H9 (cell line): ENCODE measurements around the gene PRKRA. TPM values are rescaled to one million over a fixed set of nuclear protein-coding genes. Genes with fewer than 3 reads are reported as not detected.

ENCODE experiments used
- DNase-seq: peaks from one replicate; pipeline ENCODE4 v3.0.0-alpha.2; 2017
- H2AFZ ChIP-seq: one replicate; pipeline ENCODE4 v1.6.1; 2013; ENCODE audit warnings: mild to moderate bottlenecking, low read length, control low read depth, moderate library complexity
- H2AK5ac ChIP-seq: 2 replicates; pipeline ENCODE4 v1.6.1; 2013; ENCODE audit warnings: low read length, control low read depth, mixed read lengths; ENCODE audit not compliant: insufficient read length
- H2BK120ac ChIP-seq: one replicate; pipeline ENCODE4 v1.6.1; 2013; ENCODE audit warnings: low read depth, mild to moderate bottlenecking, low read length, control low read depth, inconsistent platforms; ENCODE audit not compliant: poor library complexity, severe bottlenecking
- H2BK12ac ChIP-seq: 2 replicates; pipeline ENCODE4 v1.6.1; 2013; ENCODE audit warnings: low read length, control low read depth, mixed read lengths, low read depth; ENCODE audit not compliant: insufficient read length
- H2BK15ac ChIP-seq: 2 replicates; pipeline ENCODE4 v1.6.1; 2013; ENCODE audit warnings: low read depth, low read length, control low read depth
- H2BK20ac ChIP-seq: one replicate; pipeline ENCODE4 v1.6.1; 2013; ENCODE audit warnings: low read depth, mild to moderate bottlenecking, low read length, control low read depth, inconsistent platforms; ENCODE audit not compliant: poor library complexity, severe bottlenecking
- H2BK5ac ChIP-seq: 2 replicates; pipeline ENCODE4 v1.6.1; 2013; ENCODE audit warnings: low read length, control low read depth, mixed read lengths; ENCODE audit not compliant: insufficient read length
- H3K14ac ChIP-seq: 2 replicates; pipeline ENCODE4 v1.6.1; 2013; ENCODE audit warnings: low read length, control low read depth; ENCODE audit not compliant: insufficient read depth
- H3K18ac ChIP-seq: 2 replicates; pipeline ENCODE4 v1.6.1; 2013; ENCODE audit warnings: low read depth, mild to moderate bottlenecking, mixed read lengths, low read length, control low read depth; ENCODE audit not compliant: insufficient read length
- H3K23ac ChIP-seq: 2 replicates; pipeline ENCODE4 v1.6.1; 2013; ENCODE audit warnings: low read length, control low read depth, mixed read lengths, low read depth; ENCODE audit not compliant: insufficient read length
- H3K23me2 ChIP-seq: 2 replicates; pipeline ENCODE4 v1.6.1; 2013; ENCODE audit warnings: low read depth, mild to moderate bottlenecking, mixed read lengths, low read length, control low read depth; ENCODE audit not compliant: insufficient read length, poor library complexity, severe bottlenecking
- H3K27ac ChIP-seq: 2 replicates; pipeline ENCODE4 v1.5.1; 2013; ENCODE audit warnings: low read length, control low read depth, mixed read lengths, low read depth; ENCODE audit not compliant: insufficient read length
- H3K27me3 ChIP-seq: 2 replicates; pipeline ENCODE4 v1.6.1; 2013; ENCODE audit warnings: low read length, control low read depth, inconsistent platforms; ENCODE audit not compliant: insufficient read depth
- H3K4ac ChIP-seq: 2 replicates; pipeline ENCODE4 v1.6.1; 2013; ENCODE audit warnings: low read depth, mild to moderate bottlenecking, control low read depth, inconsistent platforms, low read length, moderate library complexity
- H3K4me1 ChIP-seq: 2 replicates; pipeline ENCODE4 v1.6.1; 2013; ENCODE audit warnings: low read length, control low read depth, inconsistent platforms; ENCODE audit not compliant: insufficient read depth
- H3K4me2 ChIP-seq: 2 replicates; pipeline ENCODE4 v1.6.1; 2013; ENCODE audit warnings: low read length, control low read depth, mixed read lengths; ENCODE audit not compliant: insufficient read length, insufficient read depth
- H3K56ac ChIP-seq: 2 replicates; pipeline ENCODE4 v1.6.1; 2013; ENCODE audit warnings: low read depth, mild to moderate bottlenecking, mixed read lengths, low read length, control low read depth; ENCODE audit not compliant: insufficient read length
- H3K79me1 ChIP-seq: 2 replicates; pipeline ENCODE4 v1.6.1; 2013; ENCODE audit warnings: low read depth, mild to moderate bottlenecking, moderate library complexity, low read length, control low read depth, inconsistent platforms; ENCODE audit not compliant: insufficient read depth, poor library complexity, severe bottlenecking
- H3K79me2 ChIP-seq: 2 replicates; pipeline ENCODE4 v1.6.1; 2013; ENCODE audit warnings: low read length, control low read depth, inconsistent platforms; ENCODE audit not compliant: insufficient read depth
- H3K9ac ChIP-seq: 2 replicates; pipeline ENCODE4 v1.6.1; 2013; ENCODE audit warnings: low read length, control low read depth, mixed read lengths; ENCODE audit not compliant: insufficient read length; ENCODE audit errors: extremely low read depth
- H3K9me3 ChIP-seq: one replicate; pipeline ENCODE4 v1.6.1; 2013; ENCODE audit warnings: low read depth, low read length, inconsistent platforms; ENCODE audit not compliant: control insufficient read depth
- H3T11ph ChIP-seq: one replicate; pipeline ENCODE4 v1.6.1; 2013; ENCODE audit warnings: mild to moderate bottlenecking, low read length, control low read depth, inconsistent platforms
- H4K20me1 ChIP-seq: one replicate; pipeline ENCODE4 v1.6.1; 2013; ENCODE audit not compliant: control insufficient read depth, insufficient read length, insufficient read depth
- H4K5ac ChIP-seq: 2 replicates; pipeline ENCODE4 v1.6.1; 2013; ENCODE audit warnings: low read depth, mild to moderate bottlenecking, mixed read lengths, low read length, control low read depth; ENCODE audit not compliant: insufficient read length
- H4K8ac ChIP-seq: replicated peaks from 2 replicates; pipeline ENCODE4 v1.6.1; 2013; ENCODE audit warnings: low read length, control low read depth, mixed read lengths, low read depth; ENCODE audit not compliant: insufficient read length
- H4K91ac ChIP-seq: 2 replicates; pipeline ENCODE4 v1.6.1; 2013; ENCODE audit warnings: low read depth, mild to moderate bottlenecking, moderate library complexity, mixed read lengths, low read length, control low read depth; ENCODE audit not compliant: insufficient read length
- H3K27ac Mint-ChIP-seq, 3 experiments: 2 replicates in 2 of 3; 3 replicates in 1 of 3; pipeline ENCODE4 v1.8.0; 2020 to 2021; ENCODE audit warnings: mixed read lengths in 3 of 3, mild to moderate bottlenecking in 1 of 3, moderate library complexity in 1 of 3
- H3K27me3 Mint-ChIP-seq: 2 replicates; pipeline ENCODE4 v1.8.0; 2021; ENCODE audit warnings: low read depth, mild to moderate bottlenecking, moderate library complexity, mixed read lengths
- H3K36me3 Mint-ChIP-seq, 3 experiments: 2 replicates in 2 of 3; 3 replicates in 1 of 3; pipeline ENCODE4 v1.8.0; 2020 to 2021; ENCODE audit warnings: low read depth in 3 of 3, mixed read lengths in 3 of 3; ENCODE audit not compliant: insufficient read depth in 1 of 3
- H3K4me1 Mint-ChIP-seq, 2 experiments: 2 replicates each; pipeline ENCODE4 v1.8.0; 2020; ENCODE audit warnings: mixed read lengths in 2 of 2
- H3K4me3 Mint-ChIP-seq, 2 experiments: 2 replicates in 1 of 2; 3 replicates in 1 of 2; pipeline ENCODE4 v1.8.0; 2020 to 2021; ENCODE audit warnings: mild to moderate bottlenecking in 2 of 2, mixed read lengths in 2 of 2, moderate library complexity in 1 of 2
- H3K9me3 Mint-ChIP-seq, 2 experiments: 2 replicates in 1 of 2; 3 replicates in 1 of 2; pipeline ENCODE4 v1.8.0; 2020; ENCODE audit warnings: mild to moderate bottlenecking in 2 of 2, mixed read lengths in 2 of 2, moderate library complexity in 1 of 2
- WGBS: extraction: QIAGEN DNeasy Blood & Tissue Kit; methylation state at CpG from one replicate; pipeline ENCODE4 v1.1.7; 2013; ENCODE audit warnings: missing lambda C conversion rate, low lambda C conversion rate, mixed read lengths; ENCODE audit not compliant: insufficient read length; ENCODE audit errors: extremely low coverage; 5-methylcytosine and 5-hydroxymethylcytosine counted together
- total RNA-seq: library from RNA; stranded (reverse); gene quantifications from 2 replicates; pipeline ENCODE4 v1.2.1, GENCODE V29; 2021
- TF ChIP-seq, protein P1 (sequence below): fragments of 200-600 bp; sonication (generic); conservative IDR thresholded peaks from 3 replicates; pipeline ENCODE4 v1.8.0; 2021; ENCODE audit warnings: antibody characterized with exemption, mild to moderate bottlenecking

Gene PRKRA
- total RNA-seq, 1 experiment from 2014 or later, result 61.5 TPM

DNA sequence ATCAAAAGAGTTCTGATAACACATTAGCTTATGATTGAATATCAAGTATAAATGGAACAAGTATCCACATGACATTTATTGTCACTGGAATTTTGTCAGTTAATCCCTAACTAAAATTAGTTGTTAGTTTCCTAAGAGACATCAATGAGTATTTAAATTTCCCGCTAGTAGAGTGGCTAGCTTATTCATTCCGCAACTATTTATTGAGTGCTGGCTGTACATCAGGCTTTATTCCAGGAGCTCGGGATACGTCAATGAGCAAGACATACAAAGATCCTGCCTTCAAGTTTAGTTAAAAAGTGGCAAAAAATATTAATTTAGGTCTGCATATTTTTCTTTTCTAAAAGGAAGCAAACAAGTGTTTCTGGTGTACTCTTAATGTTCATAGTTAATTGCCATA is 59.3 kb downstream of the PRKRA start:
- Histone ChIP-seq H3K56ac (no peak overlapping the region), H2BK12ac (no peak overlapping the region), H3K4me2 (no peak overlapping the region), H4K91ac (no peak overlapping the region), H3K4ac (no peak overlapping the region), H2BK120ac (no peak overlapping the region), H3K18ac (no peak overlapping the region), H3K9me3 (no peaks in the 10 kb centered on the region), H2BK15ac (no peak overlapping the region), H3K9ac (no peak overlapping the region), H2BK20ac (no peak overlapping the region), H3K27me3 (no peaks in the 10 kb centered on the region), H3K14ac (no peak overlapping the region), H2BK5ac (no peak overlapping the region), H4K5ac (no peak overlapping the region), H4K8ac (no peak overlapping the region), H3K4me1 (no peaks in the 10 kb centered on the region), H2AK5ac (no peak overlapping the region), H3K27ac (no peak overlapping the region), H4K20me1 (no peaks in the 10 kb centered on the region), H3K23me2 (no peaks in the 10 kb centered on the region), H3K79me2 (no peaks in the 10 kb centered on the region), H3K79me1 (no peaks in the 10 kb centered on the region), H2AFZ (no peak overlapping the region), H3K23ac (no peak overlapping the region), H3T11ph (no peak overlapping the region)
- TF ChIP-seq, protein P1, sequence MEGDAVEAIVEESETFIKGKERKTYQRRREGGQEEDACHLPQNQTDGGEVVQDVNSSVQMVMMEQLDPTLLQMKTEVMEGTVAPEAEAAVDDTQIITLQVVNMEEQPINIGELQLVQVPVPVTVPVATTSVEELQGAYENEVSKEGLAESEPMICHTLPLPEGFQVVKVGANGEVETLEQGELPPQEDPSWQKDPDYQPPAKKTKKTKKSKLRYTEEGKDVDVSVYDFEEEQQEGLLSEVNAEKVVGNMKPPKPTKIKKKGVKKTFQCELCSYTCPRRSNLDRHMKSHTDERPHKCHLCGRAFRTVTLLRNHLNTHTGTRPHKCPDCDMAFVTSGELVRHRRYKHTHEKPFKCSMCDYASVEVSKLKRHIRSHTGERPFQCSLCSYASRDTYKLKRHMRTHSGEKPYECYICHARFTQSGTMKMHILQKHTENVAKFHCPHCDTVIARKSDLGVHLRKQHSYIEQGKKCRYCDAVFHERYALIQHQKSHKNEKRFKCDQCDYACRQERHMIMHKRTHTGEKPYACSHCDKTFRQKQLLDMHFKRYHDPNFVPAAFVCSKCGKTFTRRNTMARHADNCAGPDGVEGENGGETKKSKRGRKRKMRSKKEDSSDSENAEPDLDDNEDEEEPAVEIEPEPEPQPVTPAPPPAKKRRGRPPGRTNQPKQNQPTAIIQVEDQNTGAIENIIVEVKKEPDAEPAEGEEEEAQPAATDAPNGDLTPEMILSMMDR, result no peak
- peaks cover 0 to 3% of the 10 kb centered on the region in 2 experiments; a peak in 2 of 4 replicates for H3K4me1 Mint-ChIP-seq
- H3K27me3 Mint-ChIP-seq, result no peaks in the 10 kb centered on the region
- H3K36me3 Mint-ChIP-seq, result no peaks in the 10 kb centered on the region
- WGBS, result no CpG with 5 or more reads among the region's 4 CpGs
- no peak for DNase-seq
- no peak overlapping the region for H3K27ac Mint-ChIP-seq
- no peaks in the 10 kb centered on the region for H3K9me3 Mint-ChIP-seq
- no peak overlapping the region for H3K4me3 Mint-ChIP-seq
